Loucy (cell line): ENCODE results near the gene HMGN3.

Experiments
- H2AFZ ChIP-seq: fragments of 200-600 bp; sonication (generic); 2 replicates; pipeline ENCODE4 v1.6.0; 2016; ENCODE audit warnings: antibody characterized with exemption, mild to moderate bottlenecking, low read length, moderate library complexity
- H3F3A ChIP-seq: fragments of 200-600 bp; 2 replicates; pipeline ENCODE4 v1.6.0; 2016; ENCODE audit warnings: antibody characterized with exemption, low read depth, mild to moderate bottlenecking
- H3K27me3 ChIP-seq: fragments of 200-600 bp; sonication (generic); 2 replicates; pipeline ENCODE4 v1.6.1; 2014; ENCODE audit warnings: low read length, mild to moderate bottlenecking; ENCODE audit not compliant: insufficient read depth, poor library complexity, severe bottlenecking
- H3K36me3 ChIP-seq: fragments of 200-600 bp; sonication (generic); 2 replicates; pipeline ENCODE4 v1.6.1; 2016; ENCODE audit warnings: low read length; ENCODE audit not compliant: insufficient read depth
- H3K4me1 ChIP-seq: fragments of 200-600 bp; sonication (generic); 2 replicates; pipeline ENCODE4 v1.5.1; 2014; ENCODE audit warnings: low read length, mild to moderate bottlenecking; ENCODE audit not compliant: insufficient read depth, poor library complexity, severe bottlenecking
- H3K4me2 ChIP-seq: fragments of 200-600 bp; sonication (generic); 2 replicates; pipeline ENCODE4 v1.6.0; 2014; ENCODE audit warnings: antibody characterized with exemption, low read length, low read depth, mild to moderate bottlenecking; ENCODE audit not compliant: poor library complexity, severe bottlenecking
- H3K4me3 ChIP-seq: fragments of 200-600 bp; sonication (generic); 2 replicates; pipeline ENCODE4 v1.5.1; 2014; ENCODE audit warnings: low read length, mild to moderate bottlenecking, mixed read lengths; ENCODE audit not compliant: poor library complexity, severe bottlenecking
- H3K79me2 ChIP-seq: fragments of 200-600 bp; sonication (generic); 2 replicates; pipeline ENCODE4 v1.6.1; 2014; ENCODE audit warnings: low read length; ENCODE audit not compliant: insufficient read depth
- H3K9ac ChIP-seq: fragments of 200-600 bp; sonication (generic); 2 replicates; pipeline ENCODE4 v1.6.0; 2014; ENCODE audit warnings: mild to moderate bottlenecking, low read depth, low read length, moderate library complexity; ENCODE audit not compliant: poor library complexity, severe bottlenecking
- H3K9me2 ChIP-seq: fragments of 200-600 bp; sonication (generic); replicated peaks from 2 replicates; pipeline ENCODE4 v1.6.1; 2016; ENCODE audit warnings: low read depth, low read length, mixed read lengths
- H3K9me3 ChIP-seq: fragments of 200-600 bp; sonication (generic); 2 replicates; pipeline ENCODE4 v1.6.1; 2014; ENCODE audit warnings: mild to moderate bottlenecking, antibody characterized with exemption, low read length, low read depth; ENCODE audit not compliant: insufficient read depth
- H4K20me1 ChIP-seq: fragments of 200-600 bp; sonication (generic); 2 replicates; pipeline ENCODE4 v1.6.0; 2014; ENCODE audit warnings: antibody characterized with exemption, low read length, mild to moderate bottlenecking; ENCODE audit not compliant: insufficient read depth, poor library complexity, severe bottlenecking
- EZH2phosphoT487 ChIP-seq: fragments of 200-600 bp; IDR thresholded peaks from 2 replicates; pipeline ENCODE4 v1.6.1; 2018; ENCODE audit warnings: antibody characterized with exemption, mild to moderate bottlenecking, moderate library complexity, borderline replicate concordance
- TF ChIP-seq, protein P1 (sequence below): fragments of 200-600 bp; sonication (generic); conservative IDR thresholded peaks from 2 replicates; pipeline ENCODE4 v1.5.1; 2014; ENCODE audit warnings: mild to moderate bottlenecking, antibody characterized with exemption, low read length

Gene HMGN3

DNA sequence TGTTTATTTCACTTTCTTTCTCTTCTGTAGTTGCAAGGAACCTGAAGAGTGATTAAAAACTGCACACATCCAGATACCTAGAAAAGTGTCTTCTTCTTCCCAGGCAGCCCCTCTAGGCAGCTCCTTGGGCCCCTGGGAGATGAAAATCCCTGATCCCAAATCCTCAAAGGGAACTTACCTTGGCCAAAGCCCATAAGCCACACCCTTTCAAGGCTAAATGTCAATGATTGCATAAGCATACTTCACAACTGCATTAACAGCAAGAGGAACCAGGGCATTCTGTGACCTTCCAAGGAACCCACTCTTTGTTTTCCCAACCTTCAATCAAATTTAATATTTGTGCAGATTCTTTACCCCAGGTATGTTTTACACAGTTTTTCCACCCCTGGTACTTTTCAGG is 4.4 kb upstream of the HMGN3 start:
- no peaks in the 10 kb centered on the region for H3K9me3 ChIP-seq
- no peaks in the 10 kb centered on the region for H3K4me1 ChIP-seq
- no peaks in the 10 kb centered on the region for H3F3A ChIP-seq
- no peaks in the 10 kb centered on the region for H3K36me3 ChIP-seq
- H3K27me3 ChIP-seq, result no peaks in the 10 kb centered on the region
- H3K4me3 ChIP-seq, result no peak overlapping the region
- H3K9ac ChIP-seq, result no peak overlapping the region
- no peaks in the 10 kb centered on the region for H3K9me2 ChIP-seq
- H2AFZ ChIP-seq, result no peak overlapping the region
- TF ChIP-seq, protein P1, sequence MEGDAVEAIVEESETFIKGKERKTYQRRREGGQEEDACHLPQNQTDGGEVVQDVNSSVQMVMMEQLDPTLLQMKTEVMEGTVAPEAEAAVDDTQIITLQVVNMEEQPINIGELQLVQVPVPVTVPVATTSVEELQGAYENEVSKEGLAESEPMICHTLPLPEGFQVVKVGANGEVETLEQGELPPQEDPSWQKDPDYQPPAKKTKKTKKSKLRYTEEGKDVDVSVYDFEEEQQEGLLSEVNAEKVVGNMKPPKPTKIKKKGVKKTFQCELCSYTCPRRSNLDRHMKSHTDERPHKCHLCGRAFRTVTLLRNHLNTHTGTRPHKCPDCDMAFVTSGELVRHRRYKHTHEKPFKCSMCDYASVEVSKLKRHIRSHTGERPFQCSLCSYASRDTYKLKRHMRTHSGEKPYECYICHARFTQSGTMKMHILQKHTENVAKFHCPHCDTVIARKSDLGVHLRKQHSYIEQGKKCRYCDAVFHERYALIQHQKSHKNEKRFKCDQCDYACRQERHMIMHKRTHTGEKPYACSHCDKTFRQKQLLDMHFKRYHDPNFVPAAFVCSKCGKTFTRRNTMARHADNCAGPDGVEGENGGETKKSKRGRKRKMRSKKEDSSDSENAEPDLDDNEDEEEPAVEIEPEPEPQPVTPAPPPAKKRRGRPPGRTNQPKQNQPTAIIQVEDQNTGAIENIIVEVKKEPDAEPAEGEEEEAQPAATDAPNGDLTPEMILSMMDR, result no peak
- no peak for TF ChIP-seq EZH2phosphoT487
- no peaks in the 10 kb centered on the region for H4K20me1 ChIP-seq
- peaks cover 4% of the 10 kb centered on the region for H3K79me2 ChIP-seq
- H3K4me2 ChIP-seq, result no peak overlapping the region

DNA sequence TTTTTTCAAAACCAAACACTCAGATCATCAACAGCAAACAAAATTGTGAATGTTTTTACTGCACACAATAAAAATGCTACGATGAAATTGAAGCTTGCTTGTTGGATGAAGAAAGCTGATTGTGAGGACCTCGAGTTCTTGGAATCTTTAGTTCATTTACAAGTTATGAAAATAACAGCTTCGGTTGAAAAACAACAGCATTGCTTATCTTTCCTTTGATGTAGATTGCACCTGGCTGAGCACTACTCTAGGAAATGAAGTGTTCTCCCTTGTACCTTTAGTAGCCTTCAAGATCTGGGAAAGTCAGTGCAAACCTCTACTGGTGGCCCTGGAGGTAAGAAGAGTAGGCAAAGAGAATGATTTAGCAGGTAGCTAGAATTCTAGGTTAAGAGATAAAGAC is 2.2 kb upstream of the HMGN3 start:
- H3K4me2 ChIP-seq, result no peak overlapping the region
- H3K9ac ChIP-seq, result no peak overlapping the region
- peaks cover 26% of the 10 kb centered on the region for H3K79me2 ChIP-seq
- no peaks in the 10 kb centered on the region for H3K9me2 ChIP-seq
- peaks cover 18% of the 10 kb centered on the region for H3K4me1 ChIP-seq
- no peaks in the 10 kb centered on the region for H3K36me3 ChIP-seq
- no peaks in the 10 kb centered on the region for H3K9me3 ChIP-seq
- no peak overlapping the region for H3K4me3 ChIP-seq
- no peaks in the 10 kb centered on the region for H3K27me3 ChIP-seq
- peaks cover 14% of the 10 kb centered on the region for H4K20me1 ChIP-seq
- no peaks in the 10 kb centered on the region; the same call in 1 of the 2 replicates for H3F3A ChIP-seq
- TF ChIP-seq, protein P1, result no peak
- no peak for TF ChIP-seq EZH2phosphoT487
- H2AFZ ChIP-seq, result no peak overlapping the region

DNA sequence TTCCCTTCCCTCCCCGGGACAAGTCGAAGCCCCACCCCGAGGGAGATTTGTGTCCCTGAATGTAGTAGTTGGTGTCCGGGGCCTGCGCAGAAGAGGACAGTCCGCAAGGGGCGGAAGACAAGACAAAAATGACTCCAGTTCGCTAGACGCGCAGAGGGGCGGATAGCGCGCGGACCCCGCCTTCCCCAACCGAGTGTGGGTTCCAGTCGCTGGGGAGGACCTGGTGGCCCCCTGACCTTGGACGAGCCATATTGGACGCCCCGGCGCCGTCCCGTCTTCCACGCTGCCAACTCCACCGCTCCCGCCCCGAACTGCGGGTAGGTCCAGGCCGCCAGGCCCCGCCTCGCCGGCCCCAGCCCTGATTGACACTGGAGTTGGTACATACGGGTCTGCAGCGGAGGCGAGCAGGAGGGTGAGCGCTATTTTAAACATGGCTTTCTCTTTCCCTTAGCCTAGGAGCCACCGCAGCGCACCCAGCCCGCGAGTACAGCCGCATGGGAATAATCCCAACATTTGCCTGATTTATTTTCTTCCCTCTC is 802 bp downstream of the HMGN3 start:
- H3K36me3 ChIP-seq, result no peaks in the 10 kb centered on the region
- H3K9me3 ChIP-seq, result no peaks in the 10 kb centered on the region
- H2AFZ ChIP-seq, result peak overlapping the region; percentile 96
- H3F3A ChIP-seq, result no peaks in the 10 kb centered on the region; the same call in 1 of the 2 replicates
- TF ChIP-seq EZH2phosphoT487, result no peak
- TF ChIP-seq, protein P1, result peak; percentile 28; the same call in 1 of the 2 replicates
- peak overlapping the region; percentile 93 for H3K4me2 ChIP-seq
- peaks cover 39% of the 10 kb centered on the region for H4K20me1 ChIP-seq
- H3K9me2 ChIP-seq, result no peaks in the 10 kb centered on the region
- peaks cover 41% of the 10 kb centered on the region for H3K4me1 ChIP-seq
- H3K9ac ChIP-seq, result peak overlapping the region; percentile 97
- H3K79me2 ChIP-seq, result peaks cover 57% of the 10 kb centered on the region
- peak overlapping the region; percentile 95 for H3K4me3 ChIP-seq
- no peaks in the 10 kb centered on the region for H3K27me3 ChIP-seq
